Cortex of kidney (tissue), 1 donor: Measurements from ENCODE around the gene PTPRN2.
"Not testable (repeated sequence)": the region's sequence is repeated elsewhere in the genome, so short reads cannot be mapped to it uniquely, and the experiment has no call there.

Experiments used
- DNase-seq: peaks from one replicate; lab custom pipeline; 2025; lab: John Stamatoyannopoulos, UW

The PTPRN2 gene

GRCh38 chr7:158366916-158367633 is 220.5 kb downstream of the PTPRN2 start:
- DNase-seq = no peak

GRCh38 chr7:158366346-158366745 is 221.3 kb downstream of the PTPRN2 start:
- DNase-seq = no peak

- DNase-seq = no peak
Measured at GRCh38 chr7:158365267-158365666, 222.4 kb downstream of the PTPRN2 start.

- no peak for DNase-seq
Measured at GRCh38 chr7:158364451-158364850, 223.2 kb downstream of the PTPRN2 start.

GRCh38 chr7:158362912-158363905 is 224.4 kb downstream of the PTPRN2 start:
- no peak for DNase-seq

- no peak for DNase-seq
Measured at GRCh38 chr7:158362001-158362400, 225.6 kb downstream of the PTPRN2 start.

DNA sequence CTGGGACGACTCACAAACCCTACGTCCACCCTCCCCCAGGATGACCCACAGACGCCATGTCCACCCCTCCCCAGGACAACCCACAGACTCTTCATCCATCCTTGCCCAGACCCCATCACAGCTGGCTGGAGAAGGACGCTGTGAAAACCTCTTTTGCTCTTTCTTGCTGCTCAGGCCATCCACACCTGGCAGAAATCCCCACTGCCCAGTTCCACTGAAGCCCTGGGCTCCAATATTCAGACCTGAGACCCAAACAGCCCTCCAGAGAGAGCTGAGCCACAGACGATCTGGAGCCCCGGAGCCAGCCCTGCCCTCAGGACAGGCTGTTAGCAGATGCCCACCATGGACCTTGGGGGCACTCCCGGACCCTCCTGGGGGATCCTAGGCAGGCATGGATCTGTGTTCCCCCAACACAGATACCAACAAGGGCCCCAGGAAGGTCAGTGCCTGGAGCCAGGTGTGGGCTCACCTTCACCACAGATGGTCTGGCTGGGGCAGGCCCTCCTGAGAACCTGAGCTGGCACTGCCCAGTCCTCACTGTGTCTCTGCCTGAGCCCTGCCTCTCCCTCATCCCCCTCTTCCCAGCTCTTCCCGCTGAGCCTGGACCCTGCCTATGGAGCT is 226.2 kb downstream of the PTPRN2 start:
- no peak for DNase-seq

GRCh38 chr7:158358926-158359645 is 228.5 kb downstream of the PTPRN2 start:
- DNase-seq = no peak

- no peak for DNase-seq
Measured at GRCh38 chr7:158357898-158358821, 229.5 kb downstream of the PTPRN2 start.

DNA sequence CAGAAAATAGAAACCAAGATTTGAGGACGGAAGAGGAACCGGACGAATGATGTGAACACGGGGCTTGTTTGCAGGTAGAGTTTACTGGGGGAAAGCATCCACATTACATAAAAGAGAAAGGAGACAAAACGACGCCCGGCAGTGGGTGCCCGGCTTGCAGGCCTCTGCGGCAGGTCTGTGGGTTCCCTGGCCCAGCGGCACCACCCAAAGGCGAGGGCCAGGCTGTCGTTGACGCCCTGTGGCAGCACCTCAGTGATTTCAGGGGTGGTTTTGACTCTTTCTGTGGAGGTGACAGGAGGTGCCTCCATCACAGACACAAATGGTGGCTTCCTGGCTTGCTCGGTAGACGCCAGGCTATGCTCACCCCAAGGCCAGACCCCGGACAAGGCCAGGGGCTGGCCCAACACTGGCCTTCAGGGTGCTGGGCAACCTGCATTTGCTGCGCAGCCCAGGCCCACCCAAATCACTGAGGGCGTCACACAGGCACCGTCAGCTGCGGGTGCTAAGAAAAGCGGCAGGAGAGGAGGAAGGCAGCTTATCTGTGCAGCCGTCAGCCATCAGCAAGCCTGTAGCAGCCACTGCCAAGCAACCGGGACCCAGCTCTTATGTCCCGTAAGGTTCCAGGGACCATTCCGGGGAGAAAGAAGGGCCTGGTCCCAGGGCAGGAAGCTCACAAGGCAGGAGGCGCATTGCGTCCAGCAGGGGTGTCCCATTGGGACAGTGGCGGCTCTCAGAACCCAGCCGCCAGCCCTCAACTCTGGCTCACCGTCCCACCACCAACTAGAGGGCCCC is 230.3 kb downstream of the PTPRN2 start:
- no peak for DNase-seq

DNA sequence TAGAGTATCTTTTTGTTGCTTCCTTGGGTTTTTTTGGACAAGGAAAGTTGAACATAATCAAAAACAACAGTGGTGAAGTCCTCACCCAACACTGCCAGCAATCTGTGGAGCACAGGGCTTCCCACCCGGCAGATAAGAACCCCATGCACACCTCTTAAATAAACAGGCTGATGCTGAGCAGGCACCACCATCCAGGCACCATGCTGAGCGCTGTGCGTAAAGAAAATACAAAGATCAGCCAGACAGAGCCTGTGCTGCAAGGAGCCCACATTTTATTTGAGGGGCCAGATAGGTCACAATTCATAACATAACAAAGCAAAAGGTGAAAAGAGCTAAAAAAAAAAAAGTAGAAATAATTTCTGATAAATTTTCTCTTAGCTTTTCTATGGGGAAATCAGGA is 231.2 kb downstream of the PTPRN2 start:
- DNase-seq = no peak

DNA sequence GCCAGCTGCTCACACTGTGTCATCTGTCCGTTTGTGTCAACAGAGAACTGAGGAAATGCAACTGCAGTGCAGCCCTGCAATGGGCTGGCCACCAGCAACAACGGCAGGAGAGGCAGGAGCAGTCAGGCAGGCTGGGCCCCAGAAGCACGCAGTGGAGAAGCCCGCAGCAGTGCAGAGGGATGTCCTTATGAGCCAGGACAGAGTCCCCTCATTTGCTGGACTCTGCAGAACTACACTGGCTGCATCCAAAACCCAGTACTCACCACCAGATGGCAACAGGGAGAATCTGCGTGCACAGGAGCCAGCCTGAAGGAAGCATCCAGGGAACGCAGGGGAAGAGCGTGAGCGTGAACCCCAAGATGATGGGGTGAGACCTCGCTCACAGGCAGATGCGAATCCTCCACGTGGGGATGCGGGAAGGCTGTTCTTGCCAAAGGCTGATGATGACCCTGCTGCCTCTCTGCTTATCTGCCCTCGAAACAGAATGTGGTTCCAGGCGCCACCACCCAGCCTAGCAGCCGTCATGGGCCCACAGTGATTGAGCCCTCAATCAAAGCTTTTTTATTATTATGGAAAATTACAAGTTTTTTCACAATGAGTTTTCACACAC is 232.1 kb downstream of the PTPRN2 start:
- DNase-seq = no peak

- DNase-seq = no peak
Measured at GRCh38 chr7:158354861-158355260, 232.8 kb downstream of the PTPRN2 start.

GRCh38 chr7:158353606-158354570 is 233.7 kb downstream of the PTPRN2 start:
- DNase-seq = no peak

- not testable (repeated sequence) for DNase-seq
Measured at GRCh38 chr7:158351899-158352729, 235.5 kb downstream of the PTPRN2 start.

GRCh38 chr7:158351481-158351880 is 236.1 kb downstream of the PTPRN2 start:
- no peak for DNase-seq

GRCh38 chr7:158351051-158351450 is 236.6 kb downstream of the PTPRN2 start:
- DNase-seq = no peak
